Loucy (cell line): Measurements from ENCODE around the gene CELF2.
A peak's percentile ranks its signal among the peaks of the same experiment; 100 is the strongest.

ENCODE experiments used
- H2AFZ ChIP-seq: fragments of 200-600 bp; sonication (generic); 2 replicates; pipeline ENCODE4 v1.6.0; 2016; ENCODE audit warnings: antibody characterized with exemption, mild to moderate bottlenecking, low read length, moderate library complexity
- H3F3A ChIP-seq: fragments of 200-600 bp; 2 replicates; pipeline ENCODE4 v1.6.0; 2016; ENCODE audit warnings: antibody characterized with exemption, low read depth, mild to moderate bottlenecking
- H3K27me3 ChIP-seq: fragments of 200-600 bp; sonication (generic); 2 replicates; pipeline ENCODE4 v1.6.1; 2014; ENCODE audit warnings: low read length, mild to moderate bottlenecking; ENCODE audit not compliant: insufficient read depth, poor library complexity, severe bottlenecking
- H3K36me3 ChIP-seq: fragments of 200-600 bp; sonication (generic); 2 replicates; pipeline ENCODE4 v1.6.1; 2016; ENCODE audit warnings: low read length; ENCODE audit not compliant: insufficient read depth
- H3K4me1 ChIP-seq: fragments of 200-600 bp; sonication (generic); 2 replicates; pipeline ENCODE4 v1.5.1; 2014; ENCODE audit warnings: low read length, mild to moderate bottlenecking; ENCODE audit not compliant: insufficient read depth, poor library complexity, severe bottlenecking
- H3K4me2 ChIP-seq: fragments of 200-600 bp; sonication (generic); 2 replicates; pipeline ENCODE4 v1.6.0; 2014; ENCODE audit warnings: antibody characterized with exemption, low read length, low read depth, mild to moderate bottlenecking; ENCODE audit not compliant: poor library complexity, severe bottlenecking
- H3K4me3 ChIP-seq: fragments of 200-600 bp; sonication (generic); 2 replicates; pipeline ENCODE4 v1.5.1; 2014; ENCODE audit warnings: low read length, mild to moderate bottlenecking, mixed read lengths; ENCODE audit not compliant: poor library complexity, severe bottlenecking
- H3K79me2 ChIP-seq: fragments of 200-600 bp; sonication (generic); 2 replicates; pipeline ENCODE4 v1.6.1; 2014; ENCODE audit warnings: low read length; ENCODE audit not compliant: insufficient read depth
- H3K9ac ChIP-seq: fragments of 200-600 bp; sonication (generic); 2 replicates; pipeline ENCODE4 v1.6.0; 2014; ENCODE audit warnings: mild to moderate bottlenecking, low read depth, low read length, moderate library complexity; ENCODE audit not compliant: poor library complexity, severe bottlenecking
- H3K9me2 ChIP-seq: fragments of 200-600 bp; sonication (generic); replicated peaks from 2 replicates; pipeline ENCODE4 v1.6.1; 2016; ENCODE audit warnings: low read depth, low read length, mixed read lengths
- H3K9me3 ChIP-seq: fragments of 200-600 bp; sonication (generic); 2 replicates; pipeline ENCODE4 v1.6.1; 2014; ENCODE audit warnings: mild to moderate bottlenecking, antibody characterized with exemption, low read length, low read depth; ENCODE audit not compliant: insufficient read depth
- H4K20me1 ChIP-seq: fragments of 200-600 bp; sonication (generic); 2 replicates; pipeline ENCODE4 v1.6.0; 2014; ENCODE audit warnings: antibody characterized with exemption, low read length, mild to moderate bottlenecking; ENCODE audit not compliant: insufficient read depth, poor library complexity, severe bottlenecking
- CTCF ChIP-seq: fragments of 200-600 bp; sonication (generic); conservative IDR thresholded peaks from 2 replicates; pipeline ENCODE4 v1.5.1; 2014; ENCODE audit warnings: mild to moderate bottlenecking, antibody characterized with exemption, low read length
- EZH2phosphoT487 ChIP-seq: fragments of 200-600 bp; IDR thresholded peaks from 2 replicates; pipeline ENCODE4 v1.6.1; 2018; ENCODE audit warnings: antibody characterized with exemption, mild to moderate bottlenecking, moderate library complexity, borderline replicate concordance

Gene CELF2

GRCh38 chr10:11351801-11352200 is 334.1 kb downstream of the CELF2 start:
- Histone ChIP-seq H3K4me1 (no peaks in the 10 kb centered on the region), H3K9ac (no peak overlapping the region), H3K79me2 (no peaks in the 10 kb centered on the region), H3K27me3 (no peaks in the 10 kb centered on the region), H3K4me2 (no peak overlapping the region), H3K36me3 (no peaks in the 10 kb centered on the region), H3F3A (no peaks in the 10 kb centered on the region), H3K9me2 (no peaks in the 10 kb centered on the region), H3K4me3 (no peak overlapping the region), H3K9me3 (no peaks in the 10 kb centered on the region), H4K20me1 (no peaks in the 10 kb centered on the region), H2AFZ (no peak overlapping the region)
- TF ChIP-seq EZH2phosphoT487 (no peak), CTCF (no peak)

- H4K20me1 ChIP-seq, result no peaks in the 10 kb centered on the region
- no peaks in the 10 kb centered on the region for H3K79me2 ChIP-seq
- TF ChIP-seq CTCF, result 0 out of 2 replicates have a peak, but pooled peaks have one; percentile 19
- no peak for TF ChIP-seq EZH2phosphoT487
- no peaks in the 10 kb centered on the region for H3K27me3 ChIP-seq
- H3K36me3 ChIP-seq, result no peaks in the 10 kb centered on the region
- H3K9me3 ChIP-seq, result no peaks in the 10 kb centered on the region
- H2AFZ ChIP-seq, result no peak overlapping the region
- no peaks in the 10 kb centered on the region for H3F3A ChIP-seq
- no peaks in the 10 kb centered on the region for H3K9me2 ChIP-seq
- no peak overlapping the region for H3K4me3 ChIP-seq
- H3K4me1 ChIP-seq, result no peaks in the 10 kb centered on the region
- no peak overlapping the region for H3K4me2 ChIP-seq
- no peak overlapping the region for H3K9ac ChIP-seq
Observed at GRCh38 chr10:11353006-11353896, 335.6 kb downstream of the CELF2 start.

- no peak overlapping the region for H2AFZ ChIP-seq
- no peaks in the 10 kb centered on the region for H3K36me3 ChIP-seq
- no peak for TF ChIP-seq EZH2phosphoT487
- TF ChIP-seq CTCF, result no peak
- H3K9ac ChIP-seq, result no peak overlapping the region
- H3F3A ChIP-seq, result no peaks in the 10 kb centered on the region
- no peaks in the 10 kb centered on the region for H4K20me1 ChIP-seq
- no peaks in the 10 kb centered on the region for H3K9me3 ChIP-seq
- H3K9me2 ChIP-seq, result no peaks in the 10 kb centered on the region
- H3K27me3 ChIP-seq, result no peaks in the 10 kb centered on the region
- H3K79me2 ChIP-seq, result no peaks in the 10 kb centered on the region
- no peaks in the 10 kb centered on the region for H3K4me1 ChIP-seq
- H3K4me2 ChIP-seq, result no peak overlapping the region
- no peak overlapping the region for H3K4me3 ChIP-seq
Observed at GRCh38 chr10:11354823-11355222, 337.2 kb downstream of the CELF2 start.
